ENCODE measurements around the gene BAIAP3. TPM values are rescaled to one million over a fixed set of nuclear protein-coding genes. Genes with fewer than 3 reads are reported as not detected.
"Not testable (repeated sequence)": the region's sequence is repeated elsewhere in the genome, so short reads cannot be mapped to it uniquely, and the experiment has no call there.

Gene BAIAP3
- total and polyA plus RNA-seq, 2 of the 8 experiments (the other 6 are each of a cell fraction or from before 2014, with no cell fraction given): 2.9 to 6.8 TPM

GRCh38 chr16:1292208-1292607 is 41.2 kb upstream of the BAIAP3 start:
- not testable (repeated sequence) for H3K79me1 ChIP-seq (ENCODE audit: low read depth, low read length); H3K18ac ChIP-seq (ENCODE audit: extremely low read depth, low read length); H3K79me2 ChIP-seq (ENCODE audit: control insufficient read depth in 1 of 2, insufficient read depth in 2 of 2, low read length in 2 of 2); H3K23ac ChIP-seq (ENCODE audit: insufficient read length); H3K56ac ChIP-seq (replicated peaks; ENCODE audit: insufficient read length, low read depth, low read length); H2AK5ac ChIP-seq (ENCODE audit: low read depth, low read length); H4K91ac ChIP-seq (replicated peaks; ENCODE audit: insufficient read length, low read length); H4K5ac ChIP-seq (ENCODE audit: insufficient read length, low read depth, low read length); H3K4me2 ChIP-seq (ENCODE audit: insufficient read depth in 1 of 2, low read depth in 2 of 2, low read length in 2 of 2); FAIRE-seq; H2AFZ ChIP-seq (ENCODE audit: low read length); H2BK5ac ChIP-seq (ENCODE audit: low read depth, low read length); H3K9me3 ChIP-seq (ENCODE audit: insufficient read depth in 2 of 2, low read depth in 1 of 2, low read length in 1 of 2); H2BK15ac ChIP-seq (ENCODE audit: low read length); H2BK12ac ChIP-seq (ENCODE audit: low read depth, low read length); H3K4ac ChIP-seq (replicated peaks; ENCODE audit: insufficient read length, low read depth, low read length); H3K36me3 ChIP-seq (ENCODE audit: control insufficient read depth in 2 of 4, insufficient read depth in 4 of 4, low read length in 3 of 4); H3K27ac ChIP-seq (ENCODE audit: low read depth, low read length); H3K4me3 ChIP-seq (ENCODE audit: extremely low read depth in 1 of 4, insufficient read depth in 2 of 4, low read depth in 3 of 4, low read length in 4 of 4); DNase-seq (ENCODE audit: low read depth in 1 of 2, low spot score in 2 of 2); H3K23me2 ChIP-seq (ENCODE audit: low read depth, low read length); H2BK120ac ChIP-seq (replicated peaks; ENCODE audit: low read depth, low read length); H4K8ac ChIP-seq (ENCODE audit: extremely low read depth, insufficient read depth, low read length); H3K14ac ChIP-seq (ENCODE audit: insufficient read length); H3K9ac ChIP-seq (replicated peaks in 1 of 4; ENCODE audit: extremely low read depth in 1 of 4, low read depth in 3 of 4, low read length in 3 of 4); H4K20me1 ChIP-seq (replicated peaks in 1 of 2; ENCODE audit: control insufficient read depth in 1 of 2, insufficient read depth in 2 of 2, low read length in 2 of 2); H2BK20ac ChIP-seq (ENCODE audit: low read length)
- WGBS, 2 experiments (ENCODE audit: extremely low coverage in 1 of 2, insufficient coverage in 1 of 2, insufficient read length in 1 of 2, insufficient replicate concordance in 2 of 2, low coverage in 1 of 2, low lambda C conversion rate in 2 of 2, missing lambda C conversion rate in 1 of 2): 96% methylated on average over 4 of the region's 6 CpGs; no CpG with 5 or more reads in 1 of the 2 experiments
- Histone ChIP-seq H3K27me3 (replicated peaks in 1 of 4; ENCODE audit: control insufficient read depth in 3 of 4, extremely low read depth in 1 of 4, insufficient read depth in 3 of 4, low read length in 3 of 4) (peaks cover 7 to 39% (median 26%) of the 10 kb centered on the region in 4 experiments), H3K4me1 (replicated peaks in 1 of 4; ENCODE audit: control insufficient read depth in 3 of 4, insufficient read depth in 4 of 4, low read length in 3 of 4) (peaks cover 3 to 17% (median 13%) of the 10 kb centered on the region in 4 experiments; a peak in 6 of 7 replicates)
- CTCF ChIA-PET (ENCODE audit: partially characterized antibody): interaction anchor here (0.6 to 4.7 kb wide), 4 partner anchors 8 to 617 kb away, joined by 3 to 35 read pairs (median 4); no protein-coding TSS in a partner anchor
- POLR2A ChIA-PET (ENCODE audit: partially characterized antibody): interaction anchor here (1.2 to 2.3 kb wide), 3 partner anchors 13 to 39 kb away, joined by 3 to 4 read pairs (median 4); partner anchors contain the start of gene UBE2I

- H3K18ac ChIP-seq (ENCODE audit: extremely low read depth, low read length); H2BK5ac ChIP-seq (ENCODE audit: low read depth, low read length); H4K5ac ChIP-seq (ENCODE audit: insufficient read length, low read depth, low read length); H4K91ac ChIP-seq (replicated peaks; ENCODE audit: insufficient read length, low read length); H3K36me3 ChIP-seq (ENCODE audit: control insufficient read depth in 2 of 4, insufficient read depth in 4 of 4, low read length in 3 of 4); H3K4me3 ChIP-seq (ENCODE audit: extremely low read depth in 1 of 4, insufficient read depth in 2 of 4, low read depth in 3 of 4, low read length in 4 of 4); H3K4ac ChIP-seq (replicated peaks; ENCODE audit: insufficient read length, low read depth, low read length); H3K4me2 ChIP-seq (ENCODE audit: insufficient read depth in 1 of 2, low read depth in 2 of 2, low read length in 2 of 2); H3K27ac ChIP-seq (ENCODE audit: low read depth, low read length); H2BK15ac ChIP-seq (ENCODE audit: low read length); H2BK20ac ChIP-seq (ENCODE audit: low read length); DNase-seq (ENCODE audit: low read depth in 1 of 2, low spot score in 2 of 2); H3K79me2 ChIP-seq (ENCODE audit: control insufficient read depth in 1 of 2, insufficient read depth in 2 of 2, low read length in 2 of 2); H3K23me2 ChIP-seq (ENCODE audit: low read depth, low read length); H2BK12ac ChIP-seq (ENCODE audit: low read depth, low read length); H4K8ac ChIP-seq (ENCODE audit: extremely low read depth, insufficient read depth, low read length); H3K56ac ChIP-seq (replicated peaks; ENCODE audit: insufficient read length, low read depth, low read length); H3K23ac ChIP-seq (ENCODE audit: insufficient read length); H2AK5ac ChIP-seq (ENCODE audit: low read depth, low read length); H3K9ac ChIP-seq (replicated peaks in 1 of 4; ENCODE audit: extremely low read depth in 1 of 4, low read depth in 3 of 4, low read length in 3 of 4); FAIRE-seq; H3K9me3 ChIP-seq (ENCODE audit: insufficient read depth in 2 of 2, low read depth in 1 of 2, low read length in 1 of 2); H3K14ac ChIP-seq (ENCODE audit: insufficient read length); H3K79me1 ChIP-seq (ENCODE audit: low read depth, low read length); H4K20me1 ChIP-seq (replicated peaks in 1 of 2; ENCODE audit: control insufficient read depth in 1 of 2, insufficient read depth in 2 of 2, low read length in 2 of 2); H2AFZ ChIP-seq (ENCODE audit: low read length); H2BK120ac ChIP-seq (replicated peaks; ENCODE audit: low read depth, low read length): not testable (repeated sequence)
- H3K27me3 ChIP-seq (replicated peaks in 1 of 4; ENCODE audit: control insufficient read depth in 3 of 4, extremely low read depth in 1 of 4, insufficient read depth in 3 of 4, low read length in 3 of 4): peaks cover 7 to 39% (median 25%) of the 10 kb centered on the region in 4 experiments
- peaks cover 3 to 17% (median 13%) of the 10 kb centered on the region in 4 experiments; a peak in 6 of 7 replicates for H3K4me1 ChIP-seq (replicated peaks in 1 of 4; ENCODE audit: control insufficient read depth in 3 of 4, insufficient read depth in 4 of 4, low read length in 3 of 4)
- CTCF ChIA-PET (ENCODE audit: partially characterized antibody): interaction anchor here (0.6 to 1.3 kb wide), 4 partner anchors 13 to 616 kb away, joined by 3 to 4 read pairs (median 3); no protein-coding TSS in a partner anchor
- POLR2A ChIA-PET (ENCODE audit: partially characterized antibody): interaction anchor here (1.2 to 2.3 kb wide), 5 partner anchors 8 to 39 kb away, joined by 3 to 4 read pairs (median 4); partner anchors contain the start of gene UBE2I
- WGBS, 2 experiments (ENCODE audit: extremely low coverage in 1 of 2, insufficient coverage in 1 of 2, insufficient read length in 1 of 2, insufficient replicate concordance in 2 of 2, low coverage in 1 of 2, low lambda C conversion rate in 2 of 2, missing lambda C conversion rate in 1 of 2): 88% methylated on average over 8 of the region's 8 CpGs; no CpG with 5 or more reads in 1 of the 2 experiments
These were observed 40.6 kb upstream of the BAIAP3 start for GRCh38 chr16:1292808-1293207.
